Naive B cell (primary cell): ENCODE results near the gene KLF14. TPM values are rescaled to one million over a fixed set of nuclear protein-coding genes. Genes with fewer than 3 reads are reported as not detected.

Experiments used
- ATAC-seq, 2 donors: fragments of 150-1000 bp; cut with Tn5 transposase; 2 replicates each; pipeline ENCODE4 v1.10.0; 2021; ENCODE audit warnings: low read depth in 2 of 2, mild to moderate bottlenecking in 2 of 2, moderate library complexity in 2 of 2
- DNase-seq: peaks from one replicate; pipeline ENCODE4 v3.0.0; 2022
- H3K27ac Mint-ChIP-seq, 6 donors: one replicate each; pipeline ENCODE4 v1.8.0; 2020 to 2022; ENCODE audit warnings: mild to moderate bottlenecking in 6 of 6, mixed read lengths in 6 of 6, moderate library complexity in 5 of 6, inconsistent platforms in 2 of 6
- H3K27me3 Mint-ChIP-seq, 3 donors: one replicate each; pipeline ENCODE4 v1.8.0; 2021 to 2022; ENCODE audit warnings: mixed read lengths in 3 of 3, mild to moderate bottlenecking in 1 of 3
- H3K36me3 Mint-ChIP-seq, 2 donors: one replicate each; pipeline ENCODE4 v1.8.0; 2020 to 2022; ENCODE audit warnings: mixed read lengths in 2 of 2, inconsistent platforms in 1 of 2, mild to moderate bottlenecking in 1 of 2
- H3K4me1 Mint-ChIP-seq, 3 donors: one replicate each; pipeline ENCODE4 v1.8.0; 2020 to 2022; ENCODE audit warnings: mixed read lengths in 3 of 3, inconsistent platforms in 1 of 3, mild to moderate bottlenecking in 1 of 3, moderate library complexity in 1 of 3
- H3K4me3 Mint-ChIP-seq, 8 donors: one replicate each; pipeline ENCODE4 v1.8.0; 2020 to 2022; ENCODE audit warnings: mild to moderate bottlenecking in 8 of 8, mixed read lengths in 8 of 8, moderate library complexity in 8 of 8, inconsistent platforms in 2 of 8
- H3K9me3 Mint-ChIP-seq, 7 donors: one replicate each; pipeline ENCODE4 v1.8.0; 2020 to 2022; ENCODE audit warnings: mixed read lengths in 7 of 7, mild to moderate bottlenecking in 5 of 7, inconsistent platforms in 2 of 7, moderate library complexity in 1 of 7
- polyA plus RNA-seq, 6 donors: library from polyadenylated mRNA; unstranded; fragments of 300-500 nt; fragmentation: Illumina TruSeq; gene quantifications; one replicate each; pipeline ENCODE4 v1.2.3, GENCODE V29; 2021; ENCODE audit warnings: low read depth in 6 of 6

KLF14 gene
- polyA plus RNA-seq, 6 donors from 2014 or later: 0.09 to 0.36 (median 0.12) TPM; not detected in 3

GRCh38 chr7:130740606-130741005 lies 6.6 kb upstream of the KLF14 start:
- H3K4me1 Mint-ChIP-seq: no peaks in the 10 kb centered on the region
- no peak for DNase-seq
- peaks cover 32 to 36% (median 32%) of the 10 kb centered on the region in 3 donors for H3K27me3 Mint-ChIP-seq
- H3K9me3 Mint-ChIP-seq: peaks cover 0 to 1% (median 0%) of the 10 kb centered on the region in 7 donors
- no peak overlapping the region for H3K4me3 Mint-ChIP-seq
- no peak for ATAC-seq
- H3K36me3 Mint-ChIP-seq: no peaks in the 10 kb centered on the region
- no peak overlapping the region for H3K27ac Mint-ChIP-seq

DNA sequence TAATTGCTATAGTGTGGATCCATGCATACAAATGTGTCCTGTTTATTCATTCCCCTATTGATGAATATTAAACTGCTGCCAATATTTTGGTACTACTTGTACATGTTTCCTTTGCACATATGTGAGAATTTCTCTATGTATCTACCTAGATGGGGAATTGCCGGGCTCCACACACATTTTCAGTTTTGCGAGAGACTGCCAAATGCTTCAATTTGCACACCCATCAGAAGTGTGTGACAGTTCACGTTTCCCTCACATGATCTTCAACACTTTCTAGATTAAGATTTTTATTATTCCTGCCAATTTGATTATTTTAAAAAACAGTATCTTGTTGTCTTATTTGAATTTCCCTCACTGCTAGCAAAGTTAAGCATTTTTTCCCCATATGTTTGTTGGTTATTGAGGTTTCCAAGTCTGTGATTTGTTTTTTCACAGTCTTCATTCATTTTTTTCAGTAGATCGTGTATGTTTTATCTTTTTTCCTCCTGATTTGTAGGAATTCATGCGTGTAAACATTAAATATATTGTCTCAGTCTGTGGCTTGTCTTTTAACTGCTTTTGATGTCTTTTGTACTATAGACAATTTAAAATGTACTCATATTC lies 2.4 kb upstream of the KLF14 start:
- Mint-ChIP-seq H3K9me3 (peaks cover 0 to 15% (median 8%) of the 10 kb centered on the region in 7 donors), H3K27ac (peak overlapping the region in 1 of 6 donors; percentile 48), H3K4me1 (peaks cover 0 to 11% (median 7%) of the 10 kb centered on the region in 3 donors), H3K27me3 (peaks cover 30 to 42% (median 38%) of the 10 kb centered on the region in 3 donors), H3K4me3 (peak overlapping the region in 1 of 8 donors; percentile 50), H3K36me3 (no peaks in the 10 kb centered on the region)
- no peak for ATAC-seq
- DNase-seq: no peak

DNA sequence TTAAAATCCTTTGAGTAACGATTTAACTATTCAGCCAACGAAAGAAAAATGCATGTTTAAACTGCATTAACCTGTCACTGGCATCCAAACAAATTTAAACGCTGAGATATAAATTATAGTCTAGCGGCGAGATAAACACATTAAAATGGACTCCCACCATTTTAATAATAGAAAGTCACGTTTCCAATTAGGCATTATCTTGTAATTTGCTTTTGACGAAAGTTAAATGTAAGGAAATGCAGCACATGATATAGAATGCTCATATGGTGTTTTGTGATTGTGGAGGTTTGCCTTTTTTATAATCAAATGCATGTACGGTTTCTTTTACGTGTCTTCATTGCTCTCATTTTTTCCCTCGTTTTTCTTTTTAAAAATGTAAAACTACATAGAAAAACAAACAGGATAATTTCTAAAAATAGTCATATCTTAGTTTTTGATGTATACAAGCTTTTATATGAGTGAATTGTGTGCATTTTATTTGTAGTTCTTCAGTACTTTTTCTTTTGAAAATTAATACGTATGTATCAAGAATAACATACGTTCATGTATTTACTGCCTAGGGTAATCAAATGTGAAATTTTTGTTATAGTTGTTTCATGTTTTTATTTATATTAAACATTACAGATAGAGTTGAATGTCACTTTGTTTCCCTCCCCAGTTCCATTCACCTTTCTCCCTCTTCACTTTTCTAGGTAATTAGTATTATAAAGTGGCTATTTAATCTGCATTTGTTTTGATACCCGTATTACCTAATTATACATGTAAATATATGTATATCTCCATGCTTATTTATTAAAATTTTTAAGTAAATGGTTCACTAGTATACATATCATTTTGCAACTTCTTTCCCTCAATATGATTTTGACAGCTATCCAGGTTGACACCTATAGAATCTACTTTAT lies 1.1 kb upstream of the KLF14 start:
- Mint-ChIP-seq H3K27ac (peak overlapping the region in 1 of 6 donors; percentile 65), H3K27me3 (peaks cover 43 to 55% (median 51%) of the 10 kb centered on the region in 3 donors), H3K9me3 (peaks cover 0 to 20% (median 8%) of the 10 kb centered on the region in 7 donors), H3K36me3 (no peaks in the 10 kb centered on the region), H3K4me1 (peaks cover 0 to 11% (median 7%) of the 10 kb centered on the region in 3 donors), H3K4me3 (peak overlapping the region; percentile 80 to 96 (median 90))
- DNase-seq (no peak), ATAC-seq (no peak)

- DNase-seq: peak; percentile 37
- ATAC-seq: peak; percentile 76 to 77
- Mint-ChIP-seq H3K27ac (no peak overlapping the region), H3K4me1 (peaks cover 0 to 11% (median 7%) of the 10 kb centered on the region in 3 donors), H3K4me3 (peak overlapping the region; percentile 74 to 90 (median 80)), H3K36me3 (peaks cover 0 to 7% of the 10 kb centered on the region in 2 donors), H3K27me3 (peaks cover 61 to 71% (median 69%) of the 10 kb centered on the region in 3 donors), H3K9me3 (peaks cover 0 to 20% (median 8%) of the 10 kb centered on the region in 7 donors)
These were observed 752 bp downstream of the KLF14 start for GRCh38 chr7:130732980-130733930.

DNA sequence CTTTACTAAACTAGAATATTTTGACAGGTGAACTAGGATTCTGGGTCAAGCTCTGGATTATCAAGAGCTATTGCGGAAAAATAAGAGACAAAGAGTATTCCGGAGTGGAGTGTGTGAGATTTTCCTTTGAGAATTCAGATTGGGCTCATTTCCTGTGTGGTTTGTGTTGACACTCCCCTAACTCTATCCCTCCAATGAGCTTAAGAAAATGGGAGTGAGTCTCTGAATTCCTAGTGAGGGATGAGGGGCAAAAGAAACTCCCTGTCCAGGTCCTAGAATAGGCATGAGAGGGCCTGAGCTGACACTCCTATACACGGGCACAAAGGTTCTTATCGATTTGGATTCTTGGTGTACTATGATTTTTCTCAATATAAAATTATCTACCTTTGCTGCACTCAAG lies 10.2 kb downstream of the KLF14 start:
- Mint-ChIP-seq H3K4me1 (no peaks in the 10 kb centered on the region), H3K9me3 (peaks cover 0 to 2% (median 0%) of the 10 kb centered on the region in 7 donors), H3K36me3 (no peaks in the 10 kb centered on the region), H3K27me3 (peaks cover 31 to 50% (median 32%) of the 10 kb centered on the region in 3 donors), H3K4me3 (no peak overlapping the region), H3K27ac (no peak overlapping the region)
- DNase-seq: no peak
- no peak for ATAC-seq

- H3K9me3 Mint-ChIP-seq: peaks cover 0 to 2% (median 0%) of the 10 kb centered on the region in 7 donors
- H3K4me1 Mint-ChIP-seq: no peaks in the 10 kb centered on the region
- H3K27me3 Mint-ChIP-seq: peaks cover 16 to 31% (median 20%) of the 10 kb centered on the region in 3 donors
- H3K36me3 Mint-ChIP-seq: no peaks in the 10 kb centered on the region
- DNase-seq (no peak), ATAC-seq (no peak)
- H3K27ac Mint-ChIP-seq: no peak overlapping the region
- no peak overlapping the region for H3K4me3 Mint-ChIP-seq
These were observed 12.3 kb downstream of the KLF14 start for GRCh38 chr7:130721486-130722277.

- Mint-ChIP-seq H3K27ac (no peak overlapping the region), H3K9me3 (no peaks in the 10 kb centered on the region), H3K36me3 (no peaks in the 10 kb centered on the region), H3K4me1 (no peaks in the 10 kb centered on the region), H3K4me3 (no peak overlapping the region), H3K27me3 (peaks cover 16 to 21% (median 19%) of the 10 kb centered on the region in 3 donors)
- DNase-seq (no peak), ATAC-seq (no peak)
These were observed 14.5 kb downstream of the KLF14 start for GRCh38 chr7:130719541-130719940.

DNA sequence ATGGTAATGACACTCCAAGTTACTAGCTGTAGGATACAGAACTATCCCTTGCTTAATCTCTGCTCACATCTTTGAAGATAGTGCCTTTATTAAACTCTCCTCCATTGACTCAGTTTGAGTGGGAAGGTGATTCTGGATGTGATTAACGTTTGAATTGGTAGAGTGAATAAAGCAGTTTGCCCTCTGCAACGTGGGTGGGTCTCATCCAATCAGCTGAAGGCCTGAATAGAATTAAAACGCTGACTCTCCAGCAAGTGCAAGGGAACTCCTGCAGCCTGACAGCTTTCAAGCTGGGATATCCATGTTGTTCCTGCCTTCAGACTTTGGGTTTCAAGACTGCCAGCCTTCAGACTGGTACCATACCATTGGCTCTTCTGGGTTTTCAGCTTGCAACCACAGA lies 21.6 kb downstream of the KLF14 start:
- ATAC-seq: no peak

GRCh38 chr7:130708766-130709165 lies 25.2 kb downstream of the KLF14 start:
- peaks cover 31 to 45% (median 39%) of the 10 kb centered on the region in 3 donors for H3K27me3 Mint-ChIP-seq
- peaks cover 0 to 18% (median 3%) of the 10 kb centered on the region in 7 donors for H3K9me3 Mint-ChIP-seq
- H3K36me3 Mint-ChIP-seq: peaks cover 0 to 15% of the 10 kb centered on the region in 2 donors
- no peak overlapping the region for H3K27ac Mint-ChIP-seq
- no peak overlapping the region for H3K4me3 Mint-ChIP-seq
- H3K4me1 Mint-ChIP-seq: no peaks in the 10 kb centered on the region
- no peak for DNase-seq
- ATAC-seq: no peak

More for the DNA sequence above, 21.6 kb downstream of the KLF14 start:
- Mint-ChIP-seq H3K9me3 (peaks cover 0 to under 1% (median 0%) of the 10 kb centered on the region in 7 donors), H3K36me3 (peaks cover 0 to under 1% of the 10 kb centered on the region in 2 donors), H3K27me3 (peaks cover 25 to 30% (median 29%) of the 10 kb centered on the region in 3 donors), H3K27ac (no peak overlapping the region), H3K4me3 (no peak overlapping the region), H3K4me1 (no peaks in the 10 kb centered on the region)
- no peak for DNase-seq

GRCh38 chr7:130708001-130708400 lies 26.0 kb downstream of the KLF14 start:
- Mint-ChIP-seq H3K9me3 (peaks cover 0 to 18% (median 3%) of the 10 kb centered on the region in 7 donors), H3K27me3 (peaks cover 27 to 41% (median 36%) of the 10 kb centered on the region in 3 donors), H3K4me3 (no peak overlapping the region), H3K4me1 (no peaks in the 10 kb centered on the region), H3K27ac (no peak overlapping the region), H3K36me3 (peaks cover 0 to 15% of the 10 kb centered on the region in 2 donors)
- DNase-seq (no peak), ATAC-seq (no peak)

DNA sequence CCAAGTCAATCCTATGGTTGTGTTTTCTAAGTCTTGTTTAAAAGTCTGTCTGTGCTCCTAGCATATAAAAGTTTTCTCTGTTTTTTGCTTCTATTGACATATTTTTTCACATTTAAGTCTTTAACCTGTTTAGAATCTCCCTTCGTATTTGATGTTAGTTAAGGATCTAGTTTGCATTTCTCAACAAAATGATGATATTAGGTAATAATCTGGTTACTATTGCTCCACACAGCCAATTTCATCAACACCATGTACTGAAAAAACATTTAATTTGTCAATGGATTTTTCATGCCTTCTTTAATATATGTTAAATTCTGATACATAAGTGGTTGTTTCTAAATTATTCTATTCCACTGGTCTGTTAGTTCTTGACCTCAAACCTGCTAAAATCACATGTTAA lies 30.2 kb downstream of the KLF14 start:
- Mint-ChIP-seq H3K4me3 (no peak overlapping the region), H3K36me3 (peaks cover 0 to 15% of the 10 kb centered on the region in 2 donors), H3K27me3 (peaks cover 18 to 37% (median 22%) of the 10 kb centered on the region in 3 donors), H3K4me1 (no peaks in the 10 kb centered on the region), H3K9me3 (peaks cover 0 to 18% (median 3%) of the 10 kb centered on the region in 7 donors), H3K27ac (no peak overlapping the region)
- no peak for ATAC-seq
- DNase-seq: no peak

GRCh38 chr7:130701650-130702049 lies 32.4 kb downstream of the KLF14 start:
- Mint-ChIP-seq H3K4me1 (no peaks in the 10 kb centered on the region), H3K27ac (no peak overlapping the region), H3K27me3 (peaks cover 11 to 30% (median 13%) of the 10 kb centered on the region in 3 donors), H3K9me3 (peaks cover 0 to 9% (median 3%) of the 10 kb centered on the region in 7 donors), H3K36me3 (peaks cover 0 to 6% of the 10 kb centered on the region in 2 donors), H3K4me3 (no peak overlapping the region)
- no peak for DNase-seq
- ATAC-seq: no peak
